Small intestine (tissue), 7 donors: ENCODE data around the gene UGT1A1. TPM values are rescaled to one million over a fixed set of nuclear protein-coding genes. Genes with fewer than 3 reads are reported as not detected.
A peak's percentile ranks its signal among the peaks of the same experiment; 100 is the strongest.

Experiments
- DNase-seq, 2 donors: peaks; one replicate each; pipeline versions ENCODE4 v3.0.0 to v3.0.0-alpha.2; 2013
- FAIRE-seq: peaks from 2 replicates; lab custom pipeline; 2012; peaks lifted over from hg19 to GRCh38; lab: Jason Lieb, UNC
- H3K27ac ChIP-seq, 3 donors: one replicate each; pipeline ENCODE4 v1.5.1; 2013; ENCODE audit warnings: low read length in 2 of 3, mild to moderate bottlenecking in 2 of 3, control low read depth in 1 of 3, inconsistent platforms in 1 of 3, low read depth in 1 of 3, moderate library complexity in 1 of 3
- H3K27me3 ChIP-seq, 3 donors: one replicate each; pipeline ENCODE4 v1.6.1; 2013; ENCODE audit warnings: low read length in 3 of 3, inconsistent platforms in 1 of 3; ENCODE audit not compliant: control insufficient read depth in 3 of 3, insufficient read depth in 3 of 3
- H3K36me3 ChIP-seq, 3 donors: one replicate each; pipeline ENCODE4 v1.6.1; 2013; ENCODE audit warnings: low read length in 3 of 3, inconsistent platforms in 1 of 3, low read depth in 1 of 3, mild to moderate bottlenecking in 1 of 3, moderate library complexity in 1 of 3; ENCODE audit not compliant: control insufficient read depth in 3 of 3, insufficient read depth in 2 of 3
- H3K4me1 ChIP-seq, 3 donors: one replicate each; pipeline ENCODE4 v1.6.1; 2013; ENCODE audit warnings: low read length in 2 of 3, inconsistent platforms in 1 of 3, low read depth in 1 of 3, mild to moderate bottlenecking in 1 of 3, moderate library complexity in 1 of 3; ENCODE audit not compliant: control insufficient read depth in 3 of 3, insufficient read depth in 2 of 3
- H3K4me3 ChIP-seq, 3 donors: one replicate each; pipeline ENCODE4 v1.5.1; 2013; ENCODE audit warnings: low read length in 3 of 3, control low read depth in 1 of 3, inconsistent platforms in 1 of 3, low read depth in 1 of 3, mild to moderate bottlenecking in 1 of 3, moderate library complexity in 1 of 3
- H3K9me3 ChIP-seq, 2 donors: one replicate each; pipeline ENCODE4 v1.6.1; 2013; ENCODE audit warnings: low read depth in 1 of 2, low read length in 1 of 2; ENCODE audit not compliant: control insufficient read depth in 2 of 2, insufficient read depth in 1 of 2
- WGBS, 3 donors: extraction: QIAGEN DNeasy Blood & Tissue Kit; methylation state at CpG; one replicate each; pipeline ENCODE4 v1.1.7; 2013; 5-methylcytosine and 5-hydroxymethylcytosine counted together
- polyA plus RNA-seq, 4 donors: library from polyadenylated mRNA; stranded (reverse) in 3 of 4; unstranded in 1 of 4; fragments of 200-250 nt in 3 of 4; fragments of 120-200 nt in 1 of 4; gene quantifications; one replicate each; pipeline versions ENCODE4 v1.2.1 to v1.2.3, GENCODE V29; 2013
- donor health status: healthy with polysubstance abuse.
- donor health status: control.
- donor health status: control.
- donor health status: Bipolar disorder and iron deficiency.
- donor health status: healthy.

Gene UGT1A1
- polyA plus RNA-seq, 4 donors, result 0.38 to 78.9 (median 28.0) TPM

DNA sequence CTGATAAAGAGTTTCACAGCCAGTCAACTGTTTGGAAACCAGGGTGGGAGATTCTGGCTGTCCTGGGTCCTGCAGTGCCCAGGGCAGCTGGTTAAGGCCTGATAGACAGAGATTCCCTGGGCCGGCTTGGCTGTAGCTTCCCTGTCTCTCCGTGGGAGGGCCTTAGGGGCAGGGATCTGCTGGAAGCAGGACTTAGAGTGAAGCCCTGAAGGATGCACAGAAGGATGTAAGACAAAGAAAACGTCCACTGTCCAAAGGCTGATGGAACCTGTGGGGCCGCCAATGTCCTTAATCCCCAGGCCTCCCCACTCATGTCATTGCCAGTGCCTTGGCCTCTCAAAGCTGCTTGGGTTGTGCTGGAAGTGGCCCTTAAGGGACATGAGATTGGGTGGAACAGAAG, 51.0 kb downstream of the UGT1A1 start:
- Histone ChIP-seq H3K4me1 (no peaks in the 10 kb centered on the region), H3K27ac (no peak overlapping the region), H3K9me3 (no peaks in the 10 kb centered on the region), H3K27me3 (peaks cover 0 to 2% (median 0%) of the 10 kb centered on the region in 3 donors), H3K36me3 (no peaks in the 10 kb centered on the region), H3K4me3 (no peak overlapping the region)
- no peak for FAIRE-seq
- no peak for DNase-seq
- WGBS, 3 donors, result 66 to 81% (median 71%) methylated on average over 4 of the region's 4 CpGs

- peaks cover 0 to 2% (median 0%) of the 10 kb centered on the region in 3 donors for H3K27me3 ChIP-seq
- H3K36me3 ChIP-seq, result no peaks in the 10 kb centered on the region
- H3K4me1 ChIP-seq, result peaks cover 0 to 5% (median 0%) of the 10 kb centered on the region in 3 donors
- peaks cover 0 to 2% of the 10 kb centered on the region in 2 donors for H3K9me3 ChIP-seq
- WGBS, 3 donors, result 89 to 98% (median 90%) methylated on average over 8 of the region's 8 CpGs
- H3K27ac ChIP-seq, result no peak overlapping the region
- no peak overlapping the region for H3K4me3 ChIP-seq
- no peak for DNase-seq
- FAIRE-seq, result no peak
These were observed 51.7 kb downstream of the UGT1A1 start for GRCh38 chr2:233811732-233812131.

GRCh38 chr2:233813236-233814055, 53.4 kb downstream of the UGT1A1 start:
- Histone ChIP-seq H3K4me3 (no peak overlapping the region), H3K9me3 (peaks cover 0 to 2% of the 10 kb centered on the region in 2 donors), H3K27ac (no peak overlapping the region), H3K4me1 (peaks cover 0 to 20% (median 0%) of the 10 kb centered on the region in 3 donors), H3K36me3 (no peaks in the 10 kb centered on the region), H3K27me3 (no peaks in the 10 kb centered on the region)
- FAIRE-seq (no peak), DNase-seq (no peak)
- 89 to 92% (median 92%) methylated on average over 3 of the region's 3 CpGs for WGBS, 3 donors

GRCh38 chr2:233814056-233814835, 54.2 kb downstream of the UGT1A1 start:
- Histone ChIP-seq H3K9me3 (peaks cover 0 to 2% of the 10 kb centered on the region in 2 donors), H3K27ac (no peak overlapping the region), H3K36me3 (no peaks in the 10 kb centered on the region), H3K4me3 (no peak overlapping the region), H3K4me1 (peaks cover 0 to 23% (median 0%) of the 10 kb centered on the region in 3 donors), H3K27me3 (no peaks in the 10 kb centered on the region)
- no peak for FAIRE-seq
- WGBS, 3 donors, result 83 to 100% (median 91%) methylated on average over 2 of the region's 2 CpGs
- DNase-seq, result no peak

DNA sequence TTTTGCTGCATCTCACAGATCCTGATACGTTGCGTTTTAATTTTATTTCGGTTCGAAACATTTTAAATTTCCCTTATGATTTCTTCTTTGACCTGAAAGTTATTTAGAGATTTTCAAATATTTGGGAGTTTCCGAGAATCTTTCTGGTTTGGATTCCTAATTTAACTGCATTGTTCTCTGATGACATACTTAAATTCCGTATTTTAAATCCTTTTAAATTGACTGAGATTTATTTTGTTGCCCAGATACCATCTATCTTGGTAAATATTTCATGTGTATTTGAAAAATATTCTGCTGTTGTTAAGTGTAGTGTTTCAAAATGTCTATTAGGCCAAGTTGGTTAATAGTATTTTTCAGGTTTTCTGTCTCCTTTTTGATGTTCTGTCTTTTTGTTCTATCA, 55.8 kb downstream of the UGT1A1 start:
- H3K9me3 ChIP-seq, result peaks cover 0 to 2% of the 10 kb centered on the region in 2 donors
- H3K36me3 ChIP-seq, result no peaks in the 10 kb centered on the region
- FAIRE-seq (no peak), DNase-seq (no peak)
- H3K27ac ChIP-seq, result no peak overlapping the region
- WGBS, 3 donors, result 80 to 96% (median 90%) methylated on average over 6 of the region's 6 CpGs
- no peaks in the 10 kb centered on the region for H3K27me3 ChIP-seq
- no peak overlapping the region for H3K4me3 ChIP-seq
- H3K4me1 ChIP-seq, result peaks cover 0 to 23% (median 0%) of the 10 kb centered on the region in 3 donors

GRCh38 chr2:233816334-233816733, 56.3 kb downstream of the UGT1A1 start:
- no peak for DNase-seq
- Histone ChIP-seq H3K9me3 (peaks cover 0 to 2% of the 10 kb centered on the region in 2 donors), H3K4me3 (no peak overlapping the region), H3K36me3 (no peaks in the 10 kb centered on the region), H3K27me3 (no peaks in the 10 kb centered on the region), H3K4me1 (peaks cover 0 to 23% (median 0%) of the 10 kb centered on the region in 3 donors), H3K27ac (peak overlapping the region in 1 of 3 donors; percentile 60)
- WGBS, 3 donors, result 60 to 74% (median 61%) methylated on average over 2 of the region's 2 CpGs
- no peak for FAIRE-seq

DNA sequence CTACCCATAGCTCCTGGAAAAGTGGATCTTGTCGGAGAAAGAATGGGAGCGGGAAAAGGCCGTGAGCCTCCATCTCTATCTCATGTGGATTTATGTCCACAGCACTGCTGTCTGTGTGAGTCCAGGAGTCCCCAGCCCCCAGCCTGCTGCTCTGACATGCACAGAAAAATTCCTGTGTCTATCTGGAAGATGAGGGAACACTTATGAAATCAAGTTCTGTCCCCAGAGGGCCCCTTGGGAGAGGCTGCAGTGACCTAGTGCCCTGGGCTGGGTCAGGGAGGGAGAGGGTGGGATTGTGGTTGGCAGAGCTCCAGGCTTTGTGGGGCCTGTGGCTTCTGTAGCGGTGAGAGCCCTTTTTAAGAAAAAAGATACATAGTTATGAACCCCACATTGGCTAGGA, 56.7 kb downstream of the UGT1A1 start:
- H3K4me1 ChIP-seq, result peaks cover 0 to 23% (median 2%) of the 10 kb centered on the region in 3 donors
- H3K27ac ChIP-seq, result peak overlapping the region in 1 of 3 donors; percentile 60
- no peak for FAIRE-seq
- no peaks in the 10 kb centered on the region for H3K27me3 ChIP-seq
- no peaks in the 10 kb centered on the region for H3K36me3 ChIP-seq
- H3K9me3 ChIP-seq, result peaks cover 0 to 2% of the 10 kb centered on the region in 2 donors
- 77 to 78% (median 77%) methylated on average over 4 of the region's 4 CpGs for WGBS, 3 donors
- DNase-seq, result peak in 1 of 2 donors; percentile 71
- no peak overlapping the region for H3K4me3 ChIP-seq

DNA sequence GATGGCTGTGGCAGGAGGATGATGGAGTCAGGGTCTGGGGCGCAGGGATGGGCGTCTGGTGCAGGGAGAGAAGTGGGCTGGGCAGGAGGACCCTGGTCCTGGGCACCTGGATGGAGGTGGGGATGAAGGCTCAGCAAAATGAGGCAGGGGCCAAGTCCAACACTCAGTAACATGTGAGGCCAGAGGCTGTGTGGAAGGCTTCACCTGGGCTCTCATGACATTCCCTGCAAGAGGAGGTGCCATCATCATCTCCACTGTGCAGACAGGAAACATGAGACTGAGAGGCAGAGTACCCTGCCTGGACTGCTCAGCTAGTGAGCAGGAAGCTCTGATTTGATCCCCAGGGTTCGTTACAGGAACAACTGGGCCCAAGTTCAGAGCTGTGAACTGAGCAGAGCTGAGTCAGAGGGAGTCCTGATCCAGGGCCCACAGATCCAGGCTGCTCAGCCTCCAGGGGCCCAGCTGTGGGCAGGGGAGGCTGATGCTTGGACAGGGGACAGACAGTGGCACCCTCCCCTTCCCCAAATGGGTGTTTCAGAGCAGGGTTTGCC, 57.4 kb downstream of the UGT1A1 start:
- no peaks in the 10 kb centered on the region for H3K36me3 ChIP-seq
- WGBS, 3 donors, result 65 to 73% (median 72%) methylated on average over 3 of the region's 3 CpGs
- peak overlapping the region in 1 of 3 donors; percentile 50 for H3K27ac ChIP-seq
- H3K4me1 ChIP-seq, result peaks cover 0 to 23% (median 2%) of the 10 kb centered on the region in 3 donors
- H3K4me3 ChIP-seq, result no peak overlapping the region
- H3K9me3 ChIP-seq, result peaks cover 0 to 2% of the 10 kb centered on the region in 2 donors
- no peaks in the 10 kb centered on the region for H3K27me3 ChIP-seq
- DNase-seq, result peak; percentile 34 to 50
- no peak for FAIRE-seq
